ENCODE measurements around the gene GRAMD1B.

The GRAMD1B gene

DNA sequence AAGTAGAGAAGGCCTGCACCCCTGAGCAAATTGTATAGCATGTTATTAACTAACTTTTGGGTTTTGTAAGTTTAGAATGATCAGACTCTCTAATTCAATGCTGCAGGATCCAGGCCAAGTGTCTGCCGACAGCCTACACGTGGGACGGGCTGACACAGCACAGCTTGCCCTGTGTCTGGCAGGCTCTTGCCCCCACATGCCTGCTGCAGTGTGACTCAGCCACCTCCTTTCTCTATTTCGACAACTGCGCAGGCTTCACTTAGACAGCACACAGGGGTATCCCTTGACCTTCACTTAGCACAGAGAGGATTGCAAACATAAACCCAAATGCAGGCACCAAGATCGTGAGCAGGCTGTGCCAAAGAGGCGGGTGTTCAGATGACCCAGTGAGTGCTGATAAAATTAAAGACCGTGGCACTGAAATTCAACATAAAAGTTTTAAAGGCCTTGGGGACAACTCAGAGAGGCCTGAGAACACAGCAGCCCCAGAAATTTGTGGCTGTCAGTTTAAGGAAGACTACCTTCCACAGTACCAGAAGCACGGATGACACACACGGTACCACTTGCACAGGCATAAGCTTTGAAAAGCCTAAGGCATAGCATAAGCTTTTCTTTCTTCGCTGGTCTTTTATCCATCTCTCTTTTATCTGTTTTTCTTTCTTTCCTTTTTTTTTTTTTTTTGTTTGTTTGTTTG, 186.6 kb downstream of the GRAMD1B start:
- no peaks in the 10 kb centered on the region for H3K4me1 Mint-ChIP-seq
- H3K4me3 Mint-ChIP-seq = no peak overlapping the region
- no peaks in the 10 kb centered on the region for H3K9me3 Mint-ChIP-seq
- no peak for DNase-seq
- H3K36me3 Mint-ChIP-seq = peaks cover 29% of the 10 kb centered on the region
- no peaks in the 10 kb centered on the region for H3K27me3 Mint-ChIP-seq
- no peak overlapping the region for H3K27ac Mint-ChIP-seq
- CTCF ChIA-PET = interaction anchor here (2.3 kb wide), 1 partner anchor 91 kb away, joined by 9 read pairs; no protein-coding TSS in a partner anchor

DNA sequence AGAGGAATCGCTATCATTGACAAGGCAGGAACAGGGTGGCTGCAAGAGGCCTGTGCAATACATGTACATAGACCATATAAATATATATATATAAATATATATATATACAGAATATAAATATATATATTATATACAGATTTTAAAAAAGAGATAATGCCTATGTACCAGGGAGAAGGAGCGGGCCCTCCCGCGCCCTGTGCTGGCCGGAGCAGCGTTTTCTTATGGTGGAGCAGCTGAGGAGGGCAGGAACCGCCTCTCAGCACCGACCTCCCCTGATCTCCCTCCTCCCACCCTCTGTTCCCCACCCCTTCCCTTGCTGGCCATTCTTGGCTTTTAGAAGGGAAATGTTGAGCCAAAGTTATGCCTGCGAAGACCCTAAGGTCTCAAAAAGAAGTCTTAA, 192.5 kb downstream of the GRAMD1B start:
- CTCF ChIA-PET = no interaction called here
- no peaks in the 10 kb centered on the region for H3K27me3 Mint-ChIP-seq

DNA sequence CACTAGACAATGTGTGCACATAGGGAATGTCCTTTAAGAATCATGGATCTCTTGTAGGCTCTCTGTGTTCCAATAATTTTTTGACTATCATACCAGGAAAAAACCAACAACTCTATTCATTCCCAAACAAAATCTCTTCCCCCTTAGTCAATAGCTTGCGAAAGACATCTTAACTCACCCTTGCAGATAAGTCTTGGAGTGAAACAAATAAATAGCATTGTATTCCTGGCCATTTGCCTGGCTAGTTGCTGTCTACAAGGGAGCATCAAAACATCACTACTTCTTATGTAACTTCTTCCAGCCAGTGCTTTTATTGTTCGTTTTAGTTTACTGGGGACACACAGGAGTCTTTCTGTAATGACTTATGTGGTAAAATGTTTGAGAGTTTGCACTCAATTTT, 194.9 kb downstream of the GRAMD1B start:
- H3K4me3 Mint-ChIP-seq = no peak overlapping the region
- DNase-seq = no peak
- CTCF ChIA-PET = interaction anchor here (1.5 to 1.8 kb wide), 2 partner anchors 15 to 89 kb away, joined by 3 to 8 read pairs; no protein-coding TSS in a partner anchor

More for the DNA sequence above, 192.5 kb downstream of the GRAMD1B start:
- Mint-ChIP-seq H3K36me3 (peaks cover 19% of the 10 kb centered on the region), H3K9me3 (no peaks in the 10 kb centered on the region), H3K27ac (no peak overlapping the region), H3K4me1 (no peaks in the 10 kb centered on the region), H3K4me3 (no peak overlapping the region)
- DNase-seq = no peak

DNA sequence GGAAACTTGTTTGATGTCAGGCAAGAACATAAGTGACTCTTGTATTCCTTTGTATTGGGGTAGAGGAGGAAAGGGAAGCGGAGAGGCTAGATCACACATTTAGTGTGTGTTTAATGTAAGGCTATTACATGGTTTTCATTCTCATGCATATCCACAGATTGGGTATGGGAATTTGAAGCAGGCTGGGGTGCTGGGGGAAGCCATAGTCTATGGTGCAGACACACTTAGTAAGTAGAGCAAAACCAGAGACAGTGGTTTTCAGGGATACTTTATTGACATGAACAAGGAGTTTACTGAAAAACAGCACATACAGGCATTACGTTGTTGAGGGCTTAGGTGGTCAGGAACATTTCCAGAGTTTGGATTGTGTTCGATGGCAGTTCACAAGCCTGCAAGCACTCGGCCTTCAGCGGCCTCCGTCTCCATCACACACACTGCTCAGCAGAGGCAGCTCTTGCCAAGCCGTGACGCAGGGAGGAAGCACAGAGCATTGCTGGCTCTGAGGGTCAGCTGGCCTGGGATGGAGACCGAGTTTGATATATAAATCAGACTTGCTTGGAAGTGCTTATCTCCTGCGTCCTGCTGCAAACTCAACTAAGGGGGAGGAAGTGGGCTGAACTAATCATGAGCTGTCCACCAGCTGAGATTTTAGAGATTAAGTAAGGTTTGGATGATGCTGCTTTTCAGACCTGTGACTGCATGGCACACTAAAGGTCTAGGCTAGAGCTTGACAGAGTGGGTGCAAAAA, 199.0 kb downstream of the GRAMD1B start:
- Mint-ChIP-seq H3K27me3 (peaks cover 16% of the 10 kb centered on the region), H3K4me1 (no peaks in the 10 kb centered on the region), H3K36me3 (no peaks in the 10 kb centered on the region), H3K27ac (no peak overlapping the region), H3K4me3 (no peak overlapping the region), H3K9me3 (no peaks in the 10 kb centered on the region)
- CTCF ChIA-PET = no interaction called here
- no peak for DNase-seq

More for the DNA sequence above, 194.9 kb downstream of the GRAMD1B start:
- no peaks in the 10 kb centered on the region for H3K4me1 Mint-ChIP-seq
- no peak overlapping the region for H3K27ac Mint-ChIP-seq
- H3K27me3 Mint-ChIP-seq = peaks cover 6% of the 10 kb centered on the region
- H3K9me3 Mint-ChIP-seq = no peaks in the 10 kb centered on the region
- peaks cover 3% of the 10 kb centered on the region for H3K36me3 Mint-ChIP-seq

DNA sequence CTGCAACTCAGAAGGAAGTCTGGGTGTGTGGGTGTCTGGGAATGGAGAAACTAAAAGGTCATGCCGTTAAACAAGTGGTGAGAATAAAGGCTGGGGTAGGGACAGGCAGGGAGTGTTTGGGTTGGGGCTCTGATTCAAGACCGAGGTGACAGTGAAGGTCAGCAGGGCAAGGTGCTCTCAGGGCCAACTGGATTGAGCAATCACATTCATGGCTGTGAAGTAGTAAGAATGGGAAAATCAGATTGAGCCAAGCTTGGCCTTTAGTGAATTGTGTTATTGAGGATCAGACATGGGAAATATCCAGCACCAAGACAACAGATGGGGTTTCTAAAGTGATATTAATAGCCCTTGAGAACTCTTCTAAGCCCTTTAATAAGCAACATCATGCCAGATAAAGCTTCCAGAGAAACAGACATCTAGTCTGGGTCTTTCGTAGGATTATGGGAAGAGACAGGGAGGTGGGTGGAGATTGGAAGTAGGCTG, 200.1 kb downstream of the GRAMD1B start:
- H3K27ac Mint-ChIP-seq = no peak overlapping the region
- no peaks in the 10 kb centered on the region for H3K4me1 Mint-ChIP-seq
- peaks cover 20% of the 10 kb centered on the region for H3K27me3 Mint-ChIP-seq
- no peak for DNase-seq
- H3K9me3 Mint-ChIP-seq = no peaks in the 10 kb centered on the region
- no peak overlapping the region for H3K4me3 Mint-ChIP-seq
- CTCF ChIA-PET = interaction anchor here (1.3 kb wide), 1 partner anchor 81 kb away, joined by 4 read pairs; no protein-coding TSS in a partner anchor
- no peaks in the 10 kb centered on the region for H3K36me3 Mint-ChIP-seq

DNA sequence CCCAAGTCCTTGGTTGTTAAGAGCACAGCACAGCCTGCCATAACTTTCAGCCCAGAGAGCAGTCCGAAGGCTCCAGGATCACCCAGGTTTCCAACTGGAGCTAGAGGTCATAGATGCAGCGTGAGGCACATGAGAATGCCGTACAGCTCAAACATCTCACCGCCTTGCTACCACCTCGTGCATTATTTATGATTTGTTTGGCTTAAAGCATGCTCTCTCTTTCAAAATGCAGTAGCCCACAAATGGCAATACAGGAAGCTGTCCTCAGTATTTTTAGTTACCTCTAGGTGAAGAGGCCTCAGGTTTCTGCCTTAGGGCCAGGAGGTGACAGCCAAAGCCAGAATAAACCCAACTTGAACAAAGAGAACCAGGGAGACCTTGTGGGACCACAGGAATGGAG, 210.0 kb downstream of the GRAMD1B start:
- H3K4me1 Mint-ChIP-seq = no peaks in the 10 kb centered on the region
- no peaks in the 10 kb centered on the region for H3K9me3 Mint-ChIP-seq
- CTCF ChIA-PET = interaction anchor here (0.8 to 12.3 kb wide), 4 partner anchors 15 to 96 kb away, joined by 3 to 212 read pairs (median 6); no protein-coding TSS in a partner anchor
- no peak overlapping the region for H3K27ac Mint-ChIP-seq
- peaks cover 37% of the 10 kb centered on the region for H3K27me3 Mint-ChIP-seq
- no peak overlapping the region for H3K4me3 Mint-ChIP-seq
- H3K36me3 Mint-ChIP-seq = no peaks in the 10 kb centered on the region
- DNase-seq = no peak

DNA sequence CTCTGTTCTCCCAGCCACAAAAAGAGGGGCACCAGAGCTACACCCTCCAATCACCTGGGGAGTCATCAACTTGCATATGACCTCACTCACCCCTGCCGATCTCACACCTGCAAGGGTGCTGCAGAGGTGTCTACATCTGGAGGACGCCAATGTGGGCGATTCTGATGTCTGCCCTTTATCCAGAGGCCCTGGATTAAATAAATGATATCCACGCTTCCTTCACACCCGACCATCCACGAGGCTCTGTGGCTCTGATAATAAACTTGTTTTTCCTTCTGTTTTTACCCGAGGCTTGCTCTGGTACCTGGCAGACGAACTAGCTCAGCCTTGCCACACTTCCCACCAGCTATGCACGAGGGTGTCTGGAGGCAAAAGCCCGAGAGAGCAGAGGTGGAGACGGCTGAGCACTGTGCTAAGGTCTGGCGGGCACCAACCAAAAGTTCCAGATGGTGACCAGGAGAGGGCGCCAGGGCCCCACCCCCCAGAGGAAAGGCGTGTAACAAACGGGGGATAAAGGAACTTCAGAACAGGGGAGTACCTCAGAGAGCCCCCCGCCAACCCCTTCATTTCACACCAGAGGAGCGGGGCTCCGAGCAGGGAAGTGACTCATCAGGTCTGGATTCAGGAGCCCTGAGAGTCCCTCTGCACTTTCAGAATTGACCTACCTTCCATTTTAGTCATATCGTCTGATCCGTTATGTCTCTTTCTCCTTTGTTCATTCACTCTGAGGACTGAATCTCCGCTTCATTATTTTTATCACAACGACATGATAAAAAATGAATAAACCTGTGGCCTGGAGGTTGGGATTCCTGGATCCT, 210.8 kb downstream of the GRAMD1B start:
- Mint-ChIP-seq H3K4me3 (no peak overlapping the region), H3K9me3 (no peaks in the 10 kb centered on the region), H3K4me1 (no peaks in the 10 kb centered on the region), H3K36me3 (no peaks in the 10 kb centered on the region), H3K27ac (no peak overlapping the region), H3K27me3 (peaks cover 42% of the 10 kb centered on the region)
- CTCF ChIA-PET = interaction anchor here (0.8 to 12.3 kb wide), 7 partner anchors 16 to 96 kb away, joined by 3 to 212 read pairs (median 4); no protein-coding TSS in a partner anchor
- peak; percentile 64 for DNase-seq

DNA sequence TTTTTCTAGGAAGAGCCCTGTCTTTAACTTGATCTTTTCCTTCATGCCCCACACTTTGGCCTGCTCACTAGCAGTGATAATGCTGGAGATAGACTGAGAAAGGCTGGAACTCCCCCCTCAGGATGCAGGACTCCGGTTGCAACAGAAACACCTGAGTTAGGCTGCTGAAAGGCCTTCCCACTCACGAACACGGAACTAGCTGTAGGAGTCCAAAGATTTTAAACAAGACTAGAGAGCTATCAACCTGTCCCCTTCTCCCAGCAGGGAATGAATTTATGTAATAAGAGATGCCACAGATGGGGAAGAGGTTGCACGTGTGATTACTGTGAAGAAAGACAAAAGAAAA, 211.4 kb downstream of the GRAMD1B start:
- H3K4me3 Mint-ChIP-seq = no peak overlapping the region
- no peaks in the 10 kb centered on the region for H3K4me1 Mint-ChIP-seq
- no peaks in the 10 kb centered on the region for H3K36me3 Mint-ChIP-seq
- H3K9me3 Mint-ChIP-seq = no peaks in the 10 kb centered on the region
- CTCF ChIA-PET = interaction anchor here (0.6 to 12.3 kb wide), 7 partner anchors 15 to 231 kb away, joined by 3 to 212 read pairs (median 4); no protein-coding TSS in a partner anchor
- DNase-seq = no peak
- no peak overlapping the region for H3K27ac Mint-ChIP-seq
- H3K27me3 Mint-ChIP-seq = peaks cover 41% of the 10 kb centered on the region

DNA sequence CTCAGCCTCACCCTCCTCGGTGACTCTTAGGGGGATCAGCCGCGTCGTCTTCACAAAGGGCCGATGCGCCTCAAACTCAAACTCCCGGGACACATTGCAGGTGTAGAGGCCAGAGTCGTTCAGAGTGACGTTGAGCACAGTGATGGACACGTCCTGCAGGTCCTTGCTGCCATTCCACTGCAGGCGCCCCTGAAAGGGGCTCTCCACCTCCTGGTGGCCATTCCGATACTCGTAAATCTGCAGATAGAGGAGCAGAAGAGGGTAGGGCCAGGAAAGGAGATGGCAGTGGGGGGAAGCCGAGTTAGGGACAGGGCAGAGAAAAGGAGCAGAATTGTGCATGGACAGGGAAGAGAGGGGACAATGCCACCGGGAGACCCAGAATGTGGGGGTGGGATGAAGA, 212.4 kb downstream of the GRAMD1B start:
- Mint-ChIP-seq H3K9me3 (no peaks in the 10 kb centered on the region), H3K4me1 (no peaks in the 10 kb centered on the region), H3K4me3 (no peak overlapping the region), H3K27ac (no peak overlapping the region), H3K27me3 (peaks cover 34% of the 10 kb centered on the region), H3K36me3 (no peaks in the 10 kb centered on the region)
- CTCF ChIA-PET = interaction anchor here (1.2 to 12.3 kb wide), 3 partner anchors 16 to 67 kb away, joined by 4 to 212 read pairs (median 5); no protein-coding TSS in a partner anchor
- no peak for DNase-seq

DNA sequence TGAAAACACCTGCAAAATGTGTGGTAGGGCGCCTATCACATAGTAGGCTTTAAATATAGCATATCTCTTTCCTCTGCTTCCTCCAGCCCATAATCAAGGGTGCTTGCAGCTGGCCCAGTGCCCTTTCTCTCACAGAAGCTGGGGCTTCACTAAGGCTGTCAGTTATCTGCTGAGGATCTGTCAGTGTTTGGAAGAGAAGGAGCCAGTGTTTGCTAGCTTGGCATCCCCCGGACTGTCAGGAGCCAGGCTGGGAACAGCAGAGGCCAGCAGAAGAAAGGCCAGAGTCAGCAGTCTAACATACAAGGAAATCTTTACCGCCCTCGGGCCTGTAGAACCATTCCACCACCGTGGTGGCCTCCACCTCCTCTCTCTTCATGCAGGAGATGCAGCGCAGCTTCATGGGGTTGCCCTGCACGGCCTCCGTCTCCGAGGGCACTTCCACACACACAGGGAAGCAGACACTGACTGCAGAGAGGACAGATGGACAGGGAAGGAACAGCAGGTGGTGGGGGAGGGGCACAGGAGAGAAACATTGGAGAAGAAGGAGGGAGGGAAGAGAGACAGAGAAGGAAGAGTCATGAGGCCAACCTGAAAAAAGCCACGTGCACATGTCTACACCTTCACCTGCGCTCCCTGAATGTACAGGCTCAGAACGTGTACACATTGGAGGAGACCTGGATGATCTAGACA, 215.4 kb downstream of the GRAMD1B start:
- no peak for DNase-seq
- H3K27me3 Mint-ChIP-seq = peaks cover 19% of the 10 kb centered on the region
- no peak overlapping the region for H3K27ac Mint-ChIP-seq
- H3K4me1 Mint-ChIP-seq = no peaks in the 10 kb centered on the region
- CTCF ChIA-PET = interaction anchor here (12.3 kb wide), 1 partner anchor 64 kb away, joined by 212 read pairs; no protein-coding TSS in a partner anchor
- no peaks in the 10 kb centered on the region for H3K9me3 Mint-ChIP-seq
- no peak overlapping the region for H3K4me3 Mint-ChIP-seq
- no peaks in the 10 kb centered on the region for H3K36me3 Mint-ChIP-seq

DNA sequence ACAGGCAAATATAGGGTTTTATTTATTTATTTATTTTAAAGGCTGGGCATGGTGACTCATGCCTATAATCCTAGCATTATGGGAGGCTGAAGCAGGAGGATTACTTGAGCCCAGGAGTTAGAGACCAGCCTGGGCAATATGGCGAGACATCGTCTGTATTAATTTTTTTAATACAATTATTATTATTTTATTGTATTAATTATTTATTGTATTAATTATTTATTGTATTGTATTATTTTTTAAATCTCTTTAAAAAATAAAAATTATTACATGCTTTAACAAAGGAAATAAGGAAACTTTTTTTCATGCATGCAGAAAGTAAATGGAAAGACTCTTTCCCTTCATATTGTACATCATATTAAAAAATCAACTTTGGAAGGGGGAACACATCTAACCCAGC, 220.8 kb downstream of the GRAMD1B start:
- H3K9me3 Mint-ChIP-seq = no peaks in the 10 kb centered on the region
- peaks cover 51% of the 10 kb centered on the region for H3K27me3 Mint-ChIP-seq
- H3K36me3 Mint-ChIP-seq = no peaks in the 10 kb centered on the region
- H3K4me1 Mint-ChIP-seq = peaks cover 10% of the 10 kb centered on the region
- H3K27ac Mint-ChIP-seq = no peak overlapping the region
- CTCF ChIA-PET = interaction anchor here (1.4 kb wide), 1 partner anchor 57 kb away, joined by 6 read pairs; no protein-coding TSS in a partner anchor
- no peak overlapping the region for H3K4me3 Mint-ChIP-seq
- DNase-seq = no peak

DNA sequence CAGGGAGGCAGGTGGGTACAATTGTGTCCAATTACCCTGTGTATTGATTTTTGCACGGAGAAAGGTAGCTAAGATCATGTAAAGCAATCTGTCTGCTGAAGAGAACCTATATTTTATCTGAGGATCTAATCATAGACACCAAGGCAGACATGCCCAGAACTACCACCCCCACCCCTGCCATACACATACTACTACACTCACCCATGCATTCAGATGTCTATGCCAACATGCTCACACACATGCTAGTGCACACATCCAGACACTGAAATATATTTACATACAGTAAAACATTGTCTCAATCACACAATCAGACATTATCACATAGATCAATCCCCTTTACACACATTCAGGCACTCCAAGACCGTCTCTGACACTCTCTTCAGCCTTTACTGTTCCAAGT, 222.5 kb downstream of the GRAMD1B start:
- peaks cover 55% of the 10 kb centered on the region for H3K27me3 Mint-ChIP-seq
- no peak overlapping the region for H3K27ac Mint-ChIP-seq
- CTCF ChIA-PET = interaction anchor here (0.6 to 1.4 kb wide), 2 partner anchors 55 to 702 kb away, joined by 3 read pairs; no protein-coding TSS in a partner anchor
- peaks cover 10% of the 10 kb centered on the region for H3K4me1 Mint-ChIP-seq
- no peak overlapping the region for H3K4me3 Mint-ChIP-seq
- H3K9me3 Mint-ChIP-seq = no peaks in the 10 kb centered on the region
- no peak for DNase-seq
- no peaks in the 10 kb centered on the region for H3K36me3 Mint-ChIP-seq

DNA sequence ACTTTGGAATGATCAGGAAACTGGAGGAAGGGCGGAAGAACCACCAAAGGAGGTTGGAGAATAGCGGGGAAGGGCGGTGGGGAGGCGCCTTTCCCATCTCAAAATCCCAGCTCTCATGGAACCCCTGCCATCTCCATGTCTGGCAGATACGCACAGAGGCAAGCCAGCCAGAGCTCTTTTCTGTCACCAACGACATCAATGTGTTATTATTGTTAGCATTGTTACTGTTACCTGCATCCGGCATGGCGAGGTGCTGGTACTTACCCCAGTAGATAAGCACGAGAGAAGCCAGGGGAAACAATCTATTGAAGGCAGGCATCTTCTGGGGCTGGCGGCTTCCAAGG, 223.4 kb downstream of the GRAMD1B start:
- Mint-ChIP-seq H3K27me3 (peaks cover 55% of the 10 kb centered on the region), H3K9me3 (peaks cover under 1% of the 10 kb centered on the region), H3K36me3 (no peaks in the 10 kb centered on the region), H3K4me3 (peak overlapping the region; percentile 62), H3K27ac (no peak overlapping the region), H3K4me1 (peaks cover 10% of the 10 kb centered on the region)
- CTCF ChIA-PET = interaction anchor here (0.8 to 2.0 kb wide), 5 partner anchors 10 to 58 kb away, joined by 3 to 12 read pairs (median 4); no protein-coding TSS in a partner anchor
- no peak for DNase-seq

All from activated naive CD4-positive, alpha-beta T cell treated with anti-CD3 and anti-CD28 coated beads, Interleukin-2, amount 10 ng/mL, durations not matched to agents 7 days and 5 days (primary cell).